Measurements from ENCODE around the gene FBXO44. TPM values are rescaled to one million over a fixed set of nuclear protein-coding genes. Genes with fewer than 3 reads are reported as not detected.
"Not testable (repeated sequence)": the region's sequence is repeated elsewhere in the genome, so short reads cannot be mapped to it uniquely, and the experiment has no call there.

The FBXO44 gene
- total RNA-seq, 2 experiments from 2014 or later = 14.4 to 15.9 TPM

- H3K27me3 Mint-ChIP-seq = peaks cover 28% of the 10 kb centered on the region
- DNase-seq = no peak
- H3K27ac Mint-ChIP-seq = no peak overlapping the region
Observed at GRCh38 chr1:11626551-11626950, 28.1 kb upstream of the FBXO44 start.

GRCh38 chr1:11628767-11629166, 25.9 kb upstream of the FBXO44 start:
- no peaks in the 10 kb centered on the region for H3K4me1 Mint-ChIP-seq
- no peaks in the 10 kb centered on the region for H3K9me3 Mint-ChIP-seq
- H3K27me3 Mint-ChIP-seq = peaks cover 30% of the 10 kb centered on the region
- DNase-seq = no peak
- no peak overlapping the region for H3K4me3 Mint-ChIP-seq
- H3K27ac Mint-ChIP-seq = peak overlapping the region; percentile 12
- no peaks in the 10 kb centered on the region for H3K36me3 Mint-ChIP-seq

More at GRCh38 chr1:11626551-11626950, 28.1 kb upstream of the FBXO44 start:
- Mint-ChIP-seq H3K9me3 (no peaks in the 10 kb centered on the region), H3K4me3 (no peak overlapping the region), H3K36me3 (peaks cover 2% of the 10 kb centered on the region), H3K4me1 (no peaks in the 10 kb centered on the region)

- no peaks in the 10 kb centered on the region for H3K9me3 Mint-ChIP-seq
- H3K27me3 Mint-ChIP-seq = peaks cover 34% of the 10 kb centered on the region
- no peaks in the 10 kb centered on the region for H3K36me3 Mint-ChIP-seq
- no peak for DNase-seq
- no peak overlapping the region for H3K4me3 Mint-ChIP-seq
- H3K4me1 Mint-ChIP-seq = no peaks in the 10 kb centered on the region
- H3K27ac Mint-ChIP-seq = no peak overlapping the region
Observed at GRCh38 chr1:11629184-11630016, 25.3 kb upstream of the FBXO44 start.

GRCh38 chr1:11634365-11635192, 20.1 kb upstream of the FBXO44 start:
- DNase-seq = no peak
- no peaks in the 10 kb centered on the region for H3K9me3 Mint-ChIP-seq
- H3K4me1 Mint-ChIP-seq = no peaks in the 10 kb centered on the region
- H3K4me3 Mint-ChIP-seq = no peak overlapping the region
- no peaks in the 10 kb centered on the region for H3K36me3 Mint-ChIP-seq
- H3K27me3 Mint-ChIP-seq = peaks cover 18% of the 10 kb centered on the region
- H3K27ac Mint-ChIP-seq = no peak overlapping the region

- no peaks in the 10 kb centered on the region for H3K36me3 Mint-ChIP-seq
- H3K4me1 Mint-ChIP-seq = no peaks in the 10 kb centered on the region
- H3K9me3 Mint-ChIP-seq = no peaks in the 10 kb centered on the region
- H3K27ac Mint-ChIP-seq = no peak overlapping the region
- no peak overlapping the region for H3K4me3 Mint-ChIP-seq
- no peak for DNase-seq
- H3K27me3 Mint-ChIP-seq = peaks cover 11% of the 10 kb centered on the region
Observed at GRCh38 chr1:11638121-11638520, 16.6 kb upstream of the FBXO44 start.

- Mint-ChIP-seq H3K4me3 (no peak overlapping the region), H3K27ac (no peak overlapping the region), H3K4me1 (no peaks in the 10 kb centered on the region), H3K36me3 (no peaks in the 10 kb centered on the region), H3K27me3 (peaks cover 4% of the 10 kb centered on the region), H3K9me3 (no peaks in the 10 kb centered on the region)
- DNase-seq = no peak
Observed at GRCh38 chr1:11639372-11639771, 15.3 kb upstream of the FBXO44 start.

GRCh38 chr1:11640101-11640500, 14.6 kb upstream of the FBXO44 start:
- Mint-ChIP-seq H3K36me3 (no peaks in the 10 kb centered on the region), H3K9me3 (no peaks in the 10 kb centered on the region), H3K4me3 (no peak overlapping the region), H3K4me1 (no peaks in the 10 kb centered on the region), H3K27me3 (peaks cover 4% of the 10 kb centered on the region), H3K27ac (no peak overlapping the region)
- no peak for DNase-seq

GRCh38 chr1:11640944-11641343, 13.7 kb upstream of the FBXO44 start:
- Mint-ChIP-seq H3K4me1 (no peaks in the 10 kb centered on the region), H3K27me3 (peaks cover under 1% of the 10 kb centered on the region), H3K36me3 (no peaks in the 10 kb centered on the region), H3K4me3 (no peak overlapping the region), H3K9me3 (no peaks in the 10 kb centered on the region), H3K27ac (no peak overlapping the region)
- no peak for DNase-seq

- Mint-ChIP-seq H3K27ac (no peak overlapping the region), H3K4me3 (no peak overlapping the region), H3K9me3 (no peaks in the 10 kb centered on the region), H3K27me3 (no peaks in the 10 kb centered on the region), H3K36me3 (no peaks in the 10 kb centered on the region), H3K4me1 (no peaks in the 10 kb centered on the region)
- no peak for DNase-seq
Observed at GRCh38 chr1:11641776-11642305, 12.8 kb upstream of the FBXO44 start.

GRCh38 chr1:11642418-11643017, 12.2 kb upstream of the FBXO44 start:
- H3K4me3 Mint-ChIP-seq, H3K27ac Mint-ChIP-seq: not testable (repeated sequence)

GRCh38 chr1:11643782-11644181, 10.9 kb upstream of the FBXO44 start:
- H3K9me3 Mint-ChIP-seq = no peaks in the 10 kb centered on the region
- no peaks in the 10 kb centered on the region for H3K4me1 Mint-ChIP-seq
- no peak for DNase-seq
- H3K36me3 Mint-ChIP-seq = no peaks in the 10 kb centered on the region
- H3K27me3 Mint-ChIP-seq = no peaks in the 10 kb centered on the region
- H3K4me3 Mint-ChIP-seq = no peak overlapping the region
- no peak overlapping the region for H3K27ac Mint-ChIP-seq

More at GRCh38 chr1:11642418-11643017, 12.2 kb upstream of the FBXO44 start:
- H3K4me1 Mint-ChIP-seq, H3K27me3 Mint-ChIP-seq, H3K9me3 Mint-ChIP-seq, H3K36me3 Mint-ChIP-seq: not testable (repeated sequence)
- peak; percentile 53 for DNase-seq

- H3K4me3 Mint-ChIP-seq = no peak overlapping the region
- H3K27me3 Mint-ChIP-seq = no peaks in the 10 kb centered on the region
- H3K4me1 Mint-ChIP-seq = peaks cover 5% of the 10 kb centered on the region
- no peaks in the 10 kb centered on the region for H3K9me3 Mint-ChIP-seq
- DNase-seq = no peak
- no peak overlapping the region for H3K27ac Mint-ChIP-seq
- H3K36me3 Mint-ChIP-seq = no peaks in the 10 kb centered on the region
Observed at GRCh38 chr1:11645270-11645669, 9.4 kb upstream of the FBXO44 start.

GRCh38 chr1:11645670-11646265, 8.9 kb upstream of the FBXO44 start:
- no peaks in the 10 kb centered on the region for H3K27me3 Mint-ChIP-seq
- H3K27ac Mint-ChIP-seq = no peak overlapping the region
- no peaks in the 10 kb centered on the region for H3K9me3 Mint-ChIP-seq
- H3K4me1 Mint-ChIP-seq = peaks cover 6% of the 10 kb centered on the region
- H3K4me3 Mint-ChIP-seq = no peak overlapping the region
- H3K36me3 Mint-ChIP-seq = no peaks in the 10 kb centered on the region
- DNase-seq = peak; percentile 77

GRCh38 chr1:11646317-11646716, 8.4 kb upstream of the FBXO44 start:
- no peaks in the 10 kb centered on the region for H3K9me3 Mint-ChIP-seq
- H3K36me3 Mint-ChIP-seq = no peaks in the 10 kb centered on the region
- H3K4me3 Mint-ChIP-seq = no peak overlapping the region
- H3K27ac Mint-ChIP-seq = no peak overlapping the region
- no peak for DNase-seq
- H3K27me3 Mint-ChIP-seq = no peaks in the 10 kb centered on the region
- peaks cover 12% of the 10 kb centered on the region for H3K4me1 Mint-ChIP-seq

GRCh38 chr1:11647333-11647732, 7.3 kb upstream of the FBXO44 start:
- Mint-ChIP-seq H3K4me1 (peaks cover 13% of the 10 kb centered on the region), H3K27ac (no peak overlapping the region), H3K9me3 (no peaks in the 10 kb centered on the region), H3K27me3 (no peaks in the 10 kb centered on the region), H3K36me3 (no peaks in the 10 kb centered on the region), H3K4me3 (no peak overlapping the region)
- no peak for DNase-seq
